ENCODE data around the gene HAPLN2.
"Not testable (repeated sequence)": the region's sequence is repeated elsewhere in the genome, so short reads cannot be mapped to it uniquely, and the experiment has no call there.

Gene HAPLN2

DNA sequence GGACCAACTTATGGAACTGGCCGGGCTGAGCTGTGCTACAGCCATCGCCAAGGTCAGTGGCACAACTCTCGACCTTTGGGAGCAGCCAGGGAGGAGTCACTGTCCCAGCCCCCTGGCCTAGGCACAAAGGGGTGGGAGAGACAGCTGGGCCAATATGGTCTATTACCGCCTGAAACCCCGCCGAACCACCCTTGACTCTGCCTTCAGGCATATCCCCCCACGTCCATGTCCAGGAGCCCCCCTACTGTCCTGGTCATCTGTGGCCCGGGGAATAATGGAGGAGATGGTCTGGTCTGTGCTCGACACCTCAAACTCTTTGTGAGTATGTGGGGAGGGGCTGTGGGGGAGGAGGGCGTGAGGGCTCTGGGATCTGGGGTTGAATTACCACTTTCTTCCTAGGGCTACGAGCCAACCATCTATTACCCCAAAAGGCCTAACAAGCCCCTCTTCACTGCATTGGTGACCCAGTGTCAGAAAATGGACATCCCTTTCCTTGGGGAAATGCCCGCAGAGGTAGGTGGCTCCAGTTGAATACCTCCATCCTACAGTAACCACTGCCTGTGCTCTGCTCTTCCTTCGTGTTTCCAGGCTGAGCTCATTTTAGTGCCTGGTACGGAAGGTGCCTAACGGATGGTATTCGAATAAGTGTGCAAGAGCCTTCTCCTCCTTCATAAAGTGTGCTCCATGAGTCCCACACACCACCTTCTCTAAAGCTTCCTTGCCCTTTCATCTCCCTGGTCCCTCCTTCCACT lies 26.9 kb upstream of the HAPLN2 start:
- no peak for DNase-seq (ENCODE audit: low read depth in 2 of 2)

DNA sequence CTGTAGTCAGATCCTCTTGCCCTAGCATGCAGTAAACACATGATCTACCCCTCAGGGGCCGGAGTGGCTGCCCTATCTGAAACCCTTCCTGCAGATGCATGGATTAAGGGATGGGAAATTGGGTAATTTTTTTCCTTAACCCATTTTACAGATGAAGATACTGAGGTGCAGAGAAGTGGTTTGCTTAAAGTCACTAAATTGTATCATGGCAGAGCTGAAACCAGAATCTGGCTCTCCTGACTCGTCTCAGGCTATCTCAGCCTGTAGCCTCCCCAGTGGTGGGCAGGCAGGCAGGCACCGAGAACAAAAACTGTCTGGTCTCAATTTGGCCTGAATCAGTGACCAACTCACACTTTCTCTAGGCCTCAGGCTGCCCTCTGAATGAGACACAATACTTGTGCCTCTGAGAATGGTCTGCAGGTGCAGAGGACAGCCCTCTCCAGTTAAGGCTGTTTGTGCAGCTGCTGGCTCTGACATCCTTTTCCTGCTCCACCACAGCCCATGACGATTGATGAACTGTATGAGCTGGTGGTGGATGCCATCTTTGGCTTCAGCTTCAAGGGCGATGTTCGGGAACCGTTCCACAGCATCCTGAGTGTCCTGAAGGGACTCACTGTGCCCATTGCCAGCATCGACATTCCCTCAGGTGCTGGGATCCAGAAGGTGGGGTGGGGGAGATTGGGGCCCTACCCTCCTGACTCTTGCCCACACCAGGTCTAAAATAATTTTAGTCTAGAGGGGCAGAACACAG lies 26.1 kb upstream of the HAPLN2 start:
- no peak for DNase-seq (ENCODE audit: low read depth in 2 of 2)

DNA sequence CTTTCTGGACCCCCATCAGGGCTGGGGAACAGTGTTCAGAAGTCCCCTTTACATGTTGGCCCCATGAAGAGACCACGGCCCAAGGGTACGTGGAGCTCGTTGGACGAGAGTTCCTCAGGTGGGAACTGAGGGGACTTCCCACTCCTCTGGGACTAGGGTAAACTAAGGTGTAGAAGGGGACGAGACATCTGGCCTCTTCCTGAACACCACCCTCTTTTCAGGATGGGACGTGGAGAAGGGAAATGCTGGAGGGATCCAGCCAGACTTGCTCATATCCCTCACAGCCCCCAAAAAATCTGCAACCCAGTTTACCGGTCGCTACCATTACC lies 25.6 kb upstream of the HAPLN2 start:
- no peak for DNase-seq (ENCODE audit: low read depth in 2 of 2)

DNA sequence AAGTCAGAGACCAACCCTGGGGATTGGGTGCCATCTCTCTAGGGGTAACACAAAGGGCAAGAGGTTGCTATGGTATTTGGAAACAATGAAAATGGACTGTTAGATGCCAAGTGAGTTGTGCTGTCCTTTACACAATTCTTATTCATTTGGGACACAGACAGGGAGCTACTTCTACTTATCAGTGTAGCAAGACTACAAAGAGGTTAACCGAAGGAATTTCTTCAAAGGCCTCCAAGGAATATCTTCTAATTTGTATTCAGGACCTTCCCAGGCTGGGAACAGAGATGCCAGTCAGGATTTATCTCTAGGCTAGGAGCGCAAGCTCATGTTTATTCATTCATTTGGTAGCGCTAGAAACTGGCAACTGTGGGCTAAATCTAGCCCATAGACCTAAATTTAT lies 25.0 kb upstream of the HAPLN2 start:
- DNase-seq (ENCODE audit: low read depth in 2 of 2): no peak

DNA sequence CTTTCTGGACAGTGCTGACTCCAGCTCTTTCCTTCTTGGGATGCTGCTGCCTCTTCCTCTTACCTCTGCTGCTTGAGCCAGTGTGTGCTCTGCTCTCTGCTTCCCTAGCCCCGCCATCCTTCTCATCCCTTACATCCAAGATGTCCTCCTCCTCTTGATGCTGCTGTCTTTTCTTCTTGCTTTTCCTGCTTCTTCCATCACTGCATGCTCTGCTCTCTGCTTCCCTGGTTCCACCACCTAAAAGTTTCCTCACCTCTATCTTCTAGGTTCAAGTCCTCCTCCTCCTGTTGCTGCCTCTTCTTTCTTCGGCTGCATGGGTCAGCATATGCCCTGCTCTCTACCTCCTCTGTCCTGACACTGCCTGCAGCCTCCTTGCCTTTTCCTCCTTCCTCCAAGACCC lies 24.2 kb upstream of the HAPLN2 start:
- no peak for DNase-seq (ENCODE audit: low read depth in 2 of 2)

DNA sequence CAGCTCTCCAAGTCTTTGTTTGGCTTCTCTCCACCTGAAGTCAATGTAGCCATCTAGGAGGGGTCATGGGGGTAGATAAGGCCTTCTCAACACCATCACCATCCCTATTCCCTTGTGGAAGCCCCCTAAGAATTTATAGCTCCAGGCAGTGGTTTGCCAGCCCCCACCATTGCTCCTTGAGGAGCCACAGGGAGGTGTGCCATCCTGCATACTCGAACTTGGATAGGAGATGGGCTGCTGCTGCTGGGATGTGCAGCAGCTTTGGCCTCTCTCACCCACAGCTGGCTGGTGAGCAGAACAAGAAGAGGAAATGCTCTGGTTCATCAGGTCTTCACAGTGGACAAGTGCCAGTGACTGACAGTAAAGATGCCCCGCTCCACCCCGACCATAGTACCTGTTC lies 22.8 kb upstream of the HAPLN2 start:
- DNase-seq (ENCODE audit: low read depth in 2 of 2): no peak

DNA sequence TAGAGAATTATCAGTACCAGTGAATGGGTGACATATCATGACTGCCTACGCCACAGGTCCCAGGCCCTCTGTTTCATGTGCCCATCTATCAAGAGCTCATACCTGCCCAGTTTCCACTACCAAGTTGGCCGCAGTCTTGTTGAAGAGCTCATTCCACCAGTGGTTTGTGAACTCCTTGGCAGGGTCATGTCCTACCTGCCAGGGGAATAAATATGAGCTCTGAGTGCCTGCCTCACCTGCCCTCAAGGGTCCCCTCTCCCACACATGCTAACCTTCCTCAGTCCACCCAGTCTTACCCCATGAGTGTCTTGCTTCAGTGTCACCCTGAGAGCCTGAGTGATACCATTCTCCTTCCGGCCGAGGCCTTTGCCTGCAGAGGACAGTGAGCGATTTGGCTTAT lies 21.1 kb upstream of the HAPLN2 start:
- no peak for DNase-seq (ENCODE audit: low read depth in 2 of 2)

DNA sequence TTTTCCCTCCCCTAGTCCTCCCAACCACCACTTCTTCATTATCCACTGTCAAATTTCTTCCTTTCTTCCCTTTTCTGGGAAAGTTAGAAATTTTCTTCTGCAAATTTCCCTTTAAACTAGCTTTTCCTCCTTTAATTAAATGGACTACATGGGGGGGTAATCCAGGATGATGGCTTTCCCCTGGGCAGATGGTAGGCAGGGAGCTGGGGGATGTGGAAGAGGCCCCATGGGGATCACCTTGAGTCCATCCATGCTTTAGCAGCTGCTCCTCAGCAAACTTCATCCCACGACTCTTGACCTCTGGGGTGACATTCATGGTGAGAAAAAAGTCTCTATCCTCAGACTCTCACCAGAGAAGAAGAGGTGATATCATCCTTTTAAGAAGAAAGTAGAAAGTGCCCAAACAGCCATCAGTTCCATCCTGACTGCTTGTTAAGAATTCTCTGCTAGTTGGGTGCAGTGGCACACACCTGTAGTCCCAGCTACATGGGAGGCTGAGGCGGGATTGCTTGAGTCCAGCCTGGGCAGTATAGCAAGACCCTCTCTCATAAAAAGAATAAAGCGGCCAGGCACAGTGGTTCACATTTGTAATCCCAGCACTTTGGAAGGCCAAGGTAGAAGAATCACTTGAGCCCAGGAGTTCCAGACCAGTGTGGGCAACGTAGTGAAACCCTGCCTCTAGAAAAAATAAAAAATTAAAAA lies 20.3 kb upstream of the HAPLN2 start:
- DNase-seq (ENCODE audit: low read depth in 2 of 2): no peak

DNA sequence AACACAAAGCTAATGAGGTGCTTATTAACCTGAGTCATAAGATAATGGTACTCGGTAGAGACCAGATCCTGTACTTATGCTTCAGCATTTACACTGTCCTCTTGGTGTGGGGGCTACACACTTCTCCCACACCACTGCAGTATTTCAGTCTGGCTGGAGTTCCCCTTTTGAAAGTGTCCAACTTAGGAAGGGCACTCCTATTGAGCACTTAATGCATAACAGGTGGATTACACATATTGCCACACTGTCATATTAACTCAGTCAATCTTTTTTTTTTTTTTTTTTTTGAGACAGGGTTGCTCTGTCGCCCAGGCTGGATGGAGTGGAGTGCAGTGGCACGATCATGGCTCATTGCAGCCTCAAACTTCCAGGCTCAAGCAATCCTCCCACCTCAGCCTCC lies 19.4 kb upstream of the HAPLN2 start:
- no peak for DNase-seq (ENCODE audit: low read depth in 2 of 2)

DNA sequence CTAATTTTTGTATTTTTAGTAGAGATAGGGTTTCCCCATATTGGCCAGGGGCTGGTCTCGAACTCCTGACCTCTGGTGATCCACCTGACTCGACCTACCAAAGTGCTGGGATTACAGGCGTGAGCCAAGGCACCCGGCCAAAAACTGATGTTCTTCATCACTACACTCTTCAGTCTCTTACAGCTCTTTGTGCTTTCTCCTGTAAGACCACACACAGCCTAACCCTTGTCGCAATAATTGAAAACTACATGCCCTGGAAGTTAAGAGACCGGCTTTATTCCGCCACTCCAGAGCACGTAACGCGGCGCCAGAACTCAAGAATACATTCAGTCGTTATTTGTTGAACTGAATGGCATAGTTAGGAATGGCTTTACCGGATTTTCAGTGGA lies 18.5 kb upstream of the HAPLN2 start:
- no peak for DNase-seq (ENCODE audit: low read depth in 2 of 2)

DNA sequence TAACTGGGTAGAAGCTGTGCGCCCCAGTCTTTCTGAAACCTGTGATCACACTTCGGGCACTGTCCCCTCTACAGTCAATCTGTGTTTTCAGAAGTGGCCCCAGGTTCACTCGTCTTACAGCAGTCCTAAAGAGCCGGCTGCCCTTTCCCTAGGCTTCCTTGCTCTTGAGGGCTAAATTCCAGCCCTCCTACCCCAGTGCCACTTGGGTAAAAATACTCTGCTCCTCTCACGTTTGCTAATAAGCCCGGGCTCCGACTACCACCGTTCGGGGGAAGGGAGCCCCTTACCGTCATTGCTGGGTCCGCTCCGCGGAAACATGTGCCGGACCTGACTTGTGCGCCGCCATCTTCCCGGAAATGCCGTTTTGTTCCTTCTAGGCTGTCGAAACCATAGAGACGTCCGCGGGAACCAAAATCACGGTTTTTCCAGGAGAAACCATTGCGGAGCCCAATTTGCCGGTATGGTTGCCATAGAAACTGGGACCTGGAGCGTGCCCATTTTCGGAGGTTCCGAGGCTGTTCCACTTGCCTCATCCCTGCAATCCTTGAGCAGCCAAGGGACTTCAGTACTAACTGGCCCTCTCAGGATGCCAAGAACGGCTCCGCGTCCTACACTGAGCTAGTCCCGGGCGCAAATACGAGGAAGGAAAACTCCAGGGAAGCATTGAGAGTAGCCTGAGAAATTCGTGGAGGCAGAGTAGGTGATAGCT lies 17.9 kb upstream of the HAPLN2 start, which contains the start of gene GPATCH4:
GPATCH4 (minus strand) TSS at position 358 of the 709 bp plus-strand sequence.
- peak; percentile 81 to 83 for DNase-seq (ENCODE audit: low read depth in 2 of 2)

DNA sequence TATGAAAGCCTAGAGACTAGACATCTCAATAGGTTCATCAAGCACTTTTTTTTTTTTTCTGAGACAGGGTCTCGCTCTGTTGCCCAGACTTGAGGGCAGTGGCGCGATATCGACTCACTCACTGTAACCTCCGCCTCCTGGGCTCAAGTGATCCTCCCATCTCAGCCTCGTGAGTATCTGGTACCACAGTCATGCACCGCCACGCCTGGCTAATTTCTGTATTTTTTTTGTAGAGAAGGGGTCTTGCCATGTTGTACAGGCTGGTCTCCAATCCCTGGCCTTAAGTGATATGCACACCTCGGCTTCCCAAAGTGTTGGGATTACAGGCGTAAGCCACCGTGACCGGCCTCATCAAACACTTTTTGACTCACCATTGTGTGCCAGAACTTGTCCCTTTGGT lies 17.3 kb upstream of the HAPLN2 start:
- DNase-seq (ENCODE audit: low read depth in 2 of 2): no peak

DNA sequence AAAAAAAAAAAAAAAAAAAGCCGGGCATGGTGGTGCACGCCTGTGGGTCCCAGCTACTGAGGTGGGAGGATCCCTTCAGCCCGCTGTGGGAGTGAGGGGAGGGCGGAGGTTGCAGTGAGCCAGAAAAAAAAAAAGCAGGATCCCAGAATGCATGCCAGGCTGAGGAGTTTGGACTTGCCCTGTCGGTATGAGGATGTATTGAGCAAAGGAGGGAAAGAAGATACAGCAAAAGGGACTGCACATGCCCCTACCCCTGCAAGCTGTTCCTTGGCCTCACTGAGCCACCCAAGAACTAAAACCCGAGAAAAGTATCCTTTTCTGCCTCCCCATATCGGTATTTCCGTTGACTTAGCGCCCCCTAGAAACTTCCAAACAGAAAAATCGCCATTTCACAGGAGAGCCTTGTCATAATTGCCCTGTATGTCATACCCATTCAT lies 16.6 kb upstream of the HAPLN2 start:
- no peak for DNase-seq (ENCODE audit: low read depth in 2 of 2)

DNA sequence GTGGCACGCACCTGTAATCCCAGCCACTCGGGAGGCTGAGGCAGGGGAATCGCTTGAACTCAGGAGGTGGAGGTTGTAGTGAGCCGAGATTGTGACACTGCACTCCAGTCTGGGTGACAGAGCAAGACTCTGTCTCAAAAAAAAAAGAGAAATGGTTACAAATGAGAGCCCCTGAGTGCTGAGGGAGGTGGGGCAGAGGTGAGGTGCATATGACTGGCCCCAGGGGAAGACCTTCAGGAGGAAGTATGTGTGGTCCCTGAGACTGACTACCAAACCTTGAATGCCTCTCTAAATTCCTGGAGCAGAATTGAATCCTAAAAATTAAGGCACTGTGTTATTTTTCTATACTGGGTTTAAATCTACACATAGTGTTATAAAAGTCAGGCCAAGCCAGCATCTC lies 11.9 kb upstream of the HAPLN2 start:
- DNase-seq (ENCODE audit: low read depth in 2 of 2): not testable (repeated sequence)

DNA sequence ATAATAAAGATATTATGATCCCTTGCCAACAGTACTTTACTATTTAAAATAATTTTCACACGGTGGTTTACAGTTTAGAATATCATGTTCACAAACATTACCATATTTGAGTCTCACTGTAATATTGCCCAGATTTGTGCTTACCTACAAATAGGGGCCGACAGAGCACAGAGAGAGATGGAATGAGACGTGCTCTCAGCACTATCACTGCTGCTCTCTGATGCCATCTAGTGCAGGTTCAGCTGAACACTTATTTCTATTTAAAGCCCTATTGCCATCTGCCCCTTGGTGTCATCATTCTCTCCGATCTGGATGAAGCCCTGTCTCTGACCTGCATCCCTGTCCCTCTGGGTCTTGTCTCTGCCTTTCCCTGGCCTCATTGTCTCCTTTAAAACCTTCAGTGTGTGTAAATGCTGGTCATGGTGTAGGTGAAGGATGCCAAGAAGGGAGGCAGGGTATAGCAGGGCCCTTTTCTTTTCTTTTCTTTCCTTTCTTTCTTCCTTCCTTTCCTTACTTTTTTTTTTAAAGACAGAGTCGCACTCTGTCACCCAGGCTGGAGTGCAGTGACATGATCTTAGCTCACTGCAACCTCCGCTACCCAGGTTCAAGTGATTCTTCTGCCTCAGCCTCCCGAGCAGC lies 11.1 kb upstream of the HAPLN2 start:
- peak; percentile 31 to 38 for DNase-seq (ENCODE audit: low read depth in 2 of 2)

DNA sequence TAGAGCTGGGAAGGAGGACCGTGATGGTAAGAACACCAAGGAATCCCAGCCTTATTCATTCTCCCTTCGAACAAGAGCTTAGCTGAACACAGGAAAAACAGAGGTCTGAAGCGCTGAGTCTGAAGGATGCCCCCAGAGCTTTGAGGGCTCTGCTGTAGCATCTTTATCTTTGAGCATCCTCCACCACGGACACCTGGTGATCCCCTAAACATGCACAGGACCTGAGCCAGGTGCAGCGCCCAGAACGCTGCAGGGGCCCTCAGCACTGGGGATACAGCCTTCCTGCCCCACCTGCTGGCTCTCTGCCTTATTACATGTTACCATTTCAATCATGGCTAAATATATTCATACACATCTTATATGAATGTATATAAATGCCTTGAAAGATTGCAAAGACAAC lies 10.2 kb upstream of the HAPLN2 start:
- no peak for DNase-seq (ENCODE audit: low read depth in 2 of 2)

DNA sequence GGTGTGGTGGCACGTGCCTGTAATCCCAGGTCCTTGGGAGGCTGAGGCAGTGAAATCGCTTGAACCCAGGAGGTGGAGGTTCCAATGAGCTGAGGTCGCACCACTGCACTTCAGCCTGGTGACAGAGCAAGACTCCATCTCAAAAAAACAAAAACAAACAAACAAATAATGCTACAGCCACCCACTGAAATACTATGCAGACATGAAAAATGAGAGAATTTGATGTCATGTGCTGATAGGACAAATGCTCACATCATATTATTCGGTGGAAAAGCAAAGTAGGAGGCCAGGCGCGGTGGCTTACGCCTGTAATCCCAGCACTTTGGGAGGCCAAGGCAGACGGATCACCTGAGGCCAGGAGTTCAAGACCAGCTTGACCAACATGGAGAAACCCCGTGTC lies 9.1 kb upstream of the HAPLN2 start:
- not testable (repeated sequence) for DNase-seq (ENCODE audit: low read depth in 2 of 2)

DNA sequence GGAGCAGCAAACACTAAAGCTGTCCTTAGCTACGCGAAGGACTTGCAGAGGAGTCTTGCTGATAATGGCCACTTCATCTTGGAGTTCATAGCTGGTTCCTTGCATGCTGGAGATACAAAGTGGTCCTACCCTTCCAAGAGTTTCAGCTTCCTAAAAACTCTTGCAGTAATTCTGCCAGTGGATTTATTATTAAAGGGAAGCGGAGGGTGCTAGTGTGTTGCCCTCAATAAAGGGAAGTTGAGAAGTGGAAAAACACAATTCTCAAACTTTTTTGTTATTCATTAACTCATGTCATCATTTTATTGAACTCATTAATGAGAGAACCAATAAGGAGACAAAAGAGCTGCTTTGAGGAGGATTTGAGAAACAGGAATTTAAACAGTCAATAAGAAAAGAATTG lies 6.5 kb upstream of the HAPLN2 start:
- no peak for DNase-seq (ENCODE audit: low read depth in 2 of 2)

DNA sequence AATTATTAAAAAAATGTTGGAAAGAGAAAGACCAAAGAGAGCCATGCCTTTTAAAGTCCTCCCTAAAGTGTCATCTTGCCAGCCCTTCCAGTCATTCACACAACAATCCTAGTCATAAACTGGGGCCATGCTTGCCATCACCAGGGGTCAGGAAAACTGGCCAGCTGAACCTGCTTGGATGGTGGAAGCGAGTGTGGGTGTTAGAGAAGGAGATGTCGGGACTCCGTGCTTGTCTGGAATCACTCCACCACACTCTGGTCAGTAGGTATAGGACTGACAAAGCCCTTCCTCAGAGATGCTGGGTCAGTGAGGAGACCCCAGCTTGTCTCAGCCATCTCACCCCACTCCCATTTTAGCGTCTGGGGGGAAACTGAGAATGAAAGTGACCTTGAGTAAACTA lies 3.3 kb upstream of the HAPLN2 start:
- no peak for DNase-seq (ENCODE audit: low read depth in 2 of 2)

DNA sequence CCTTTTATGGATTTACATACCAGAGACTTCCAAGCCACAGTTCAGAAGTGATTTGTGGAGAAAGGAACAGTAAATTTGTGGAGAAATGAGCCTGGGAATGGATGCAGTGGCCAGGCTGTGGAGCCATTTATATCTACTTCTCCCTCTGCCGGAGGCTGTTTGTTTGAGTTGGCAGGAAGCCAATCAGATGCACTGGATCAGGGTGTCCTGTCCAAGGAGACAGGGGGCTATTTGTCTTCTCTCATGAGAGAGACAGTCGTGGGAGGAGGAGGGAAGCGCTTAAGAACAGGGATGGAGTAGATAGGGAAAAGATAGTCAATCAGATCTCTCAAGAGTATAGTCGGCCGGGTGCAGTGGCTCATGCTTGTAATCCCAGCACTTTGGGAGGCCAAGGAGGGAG lies 2.8 kb upstream of the HAPLN2 start:
- no peak for DNase-seq (ENCODE audit: low read depth in 2 of 2)

DNA sequence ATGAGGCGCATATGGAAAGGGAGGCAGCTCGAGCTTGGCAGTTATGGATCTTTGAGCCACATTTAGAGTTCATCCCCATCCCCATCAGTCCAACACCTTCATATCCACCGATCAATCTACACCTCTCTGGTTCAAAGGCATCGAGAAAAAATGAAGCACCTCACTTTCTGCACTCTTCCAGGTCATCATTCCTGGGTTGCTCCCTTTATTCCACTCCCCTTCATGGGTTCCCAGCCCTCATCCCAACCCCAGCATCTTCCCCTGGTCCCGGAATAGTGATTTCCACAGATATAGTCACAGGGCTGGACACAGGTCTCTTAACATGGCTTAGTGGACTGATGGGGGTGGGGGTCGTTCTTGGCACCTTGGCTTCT lies 354 bp downstream of the HAPLN2 start:
- DNase-seq (ENCODE audit: low read depth in 2 of 2): no peak
